Natural killer cell treated with Interleukin-12 subunit alpha and Interleukin-12 subunit beta and Interleukin-15 and Interleukin-18, amount 100 ng/mL, for 72 hours (primary cell): Measurements from ENCODE around the gene DNAI2. TPM values are rescaled to one million over a fixed set of nuclear protein-coding genes. Genes with fewer than 3 reads are reported as not detected.

ENCODE experiments used
- ATAC-seq, 2 donors: fragments of 150-1000 bp; cut with Tn5 transposase in 1 of 2; sonication (Bioruptor Pico), chemical (Tn5 transposase) in 1 of 2; 2 replicates each; pipeline ENCODE4 v1.10.0; 2021
- DNase-seq: peaks from one replicate; pipeline ENCODE4 v3.0.0; 2022; ENCODE audit warnings: low spot score
- H3K27ac Mint-ChIP-seq, 2 donors: 1 replicate in 1 of 2; 2 replicates in 1 of 2; pipeline ENCODE4 v1.8.0; 2022; ENCODE audit warnings: mixed read lengths in 2 of 2, mild to moderate bottlenecking in 1 of 2, moderate library complexity in 1 of 2
- H3K27me3 Mint-ChIP-seq, 2 donors: 1 replicate in 1 of 2; 2 replicates in 1 of 2; pipeline ENCODE4 v1.8.0; 2022; ENCODE audit warnings: mixed read lengths in 2 of 2
- H3K36me3 Mint-ChIP-seq: one replicate; pipeline ENCODE4 v1.8.0; 2022; ENCODE audit warnings: mixed read lengths
- H3K4me1 Mint-ChIP-seq, 2 donors: 1 replicate in 1 of 2; 2 replicates in 1 of 2; pipeline ENCODE4 v1.8.0; 2022; ENCODE audit warnings: low read depth in 2 of 2, mixed read lengths in 2 of 2, mild to moderate bottlenecking in 1 of 2
- H3K4me3 Mint-ChIP-seq: one replicate; pipeline ENCODE4 v1.8.0; 2022; ENCODE audit warnings: mixed read lengths
- H3K9me3 Mint-ChIP-seq: 2 replicates; pipeline ENCODE4 v1.8.0; 2022; ENCODE audit warnings: mixed read lengths
- total RNA-seq, 2 donors: library from RNA; stranded (reverse); gene quantifications; one replicate each; pipeline ENCODE4 v1.2.3, GENCODE V29; 2022

The DNAI2 gene
- total RNA-seq, 2 donors from 2014 or later, result not detected

- Mint-ChIP-seq H3K27me3 (no peaks in the 10 kb centered on the region), H3K4me1 (no peaks in the 10 kb centered on the region), H3K36me3 (no peaks in the 10 kb centered on the region), H3K4me3 (no peak overlapping the region), H3K9me3 (no peaks in the 10 kb centered on the region), H3K27ac (no peak overlapping the region)
- DNase-seq (no peak), ATAC-seq (no peak)
Measured at GRCh38 chr17:74237321-74237720, 36.7 kb upstream of the DNAI2 start.

- ATAC-seq (no peak), DNase-seq (no peak)
- Mint-ChIP-seq H3K27ac (no peak overlapping the region), H3K27me3 (no peaks in the 10 kb centered on the region), H3K36me3 (no peaks in the 10 kb centered on the region), H3K9me3 (no peaks in the 10 kb centered on the region), H3K4me3 (no peak overlapping the region), H3K4me1 (no peaks in the 10 kb centered on the region)
Measured at GRCh38 chr17:74239172-74239571, 34.9 kb upstream of the DNAI2 start.

- DNase-seq, result no peak
- H3K27me3 Mint-ChIP-seq, result no peaks in the 10 kb centered on the region
- H3K4me1 Mint-ChIP-seq, result no peaks in the 10 kb centered on the region
- ATAC-seq, result no peak
- H3K4me3 Mint-ChIP-seq, result no peak overlapping the region
- no peak overlapping the region for H3K27ac Mint-ChIP-seq
- H3K9me3 Mint-ChIP-seq, result no peaks in the 10 kb centered on the region
- no peaks in the 10 kb centered on the region for H3K36me3 Mint-ChIP-seq
Measured at GRCh38 chr17:74240618-74241205, 33.3 kb upstream of the DNAI2 start.

GRCh38 chr17:74241431-74241830 lies 32.6 kb upstream of the DNAI2 start:
- DNase-seq (no peak), ATAC-seq (no peak)
- H3K27ac Mint-ChIP-seq, result no peak overlapping the region
- H3K36me3 Mint-ChIP-seq, result no peaks in the 10 kb centered on the region
- H3K4me1 Mint-ChIP-seq, result no peaks in the 10 kb centered on the region
- no peaks in the 10 kb centered on the region for H3K9me3 Mint-ChIP-seq
- no peaks in the 10 kb centered on the region for H3K27me3 Mint-ChIP-seq
- H3K4me3 Mint-ChIP-seq, result no peak overlapping the region

GRCh38 chr17:74241847-74242246 lies 32.2 kb upstream of the DNAI2 start:
- Mint-ChIP-seq H3K4me1 (no peaks in the 10 kb centered on the region), H3K36me3 (no peaks in the 10 kb centered on the region), H3K4me3 (no peak overlapping the region), H3K9me3 (no peaks in the 10 kb centered on the region), H3K27ac (no peak overlapping the region), H3K27me3 (no peaks in the 10 kb centered on the region)
- DNase-seq, result no peak
- no peak for ATAC-seq

GRCh38 chr17:74243013-74243755 lies 30.9 kb upstream of the DNAI2 start:
- no peak overlapping the region for H3K27ac Mint-ChIP-seq

GRCh38 chr17:74244128-74244527 lies 29.9 kb upstream of the DNAI2 start:
- ATAC-seq (no peak), DNase-seq (no peak)
- no peaks in the 10 kb centered on the region for H3K36me3 Mint-ChIP-seq
- H3K4me1 Mint-ChIP-seq, result no peaks in the 10 kb centered on the region
- H3K27me3 Mint-ChIP-seq, result no peaks in the 10 kb centered on the region
- H3K9me3 Mint-ChIP-seq, result no peaks in the 10 kb centered on the region
- H3K27ac Mint-ChIP-seq, result no peak overlapping the region
- no peak overlapping the region for H3K4me3 Mint-ChIP-seq

More at GRCh38 chr17:74243013-74243755, 30.9 kb upstream of the DNAI2 start:
- Mint-ChIP-seq H3K9me3 (no peaks in the 10 kb centered on the region), H3K4me1 (no peaks in the 10 kb centered on the region), H3K4me3 (no peak overlapping the region), H3K36me3 (no peaks in the 10 kb centered on the region), H3K27me3 (no peaks in the 10 kb centered on the region)
- no peak for DNase-seq
- no peak for ATAC-seq

- H3K27ac Mint-ChIP-seq, result no peak overlapping the region
- DNase-seq, result no peak
- H3K4me1 Mint-ChIP-seq, result peaks cover 0 to 3% of the 10 kb centered on the region in 2 donors
- H3K9me3 Mint-ChIP-seq, result no peaks in the 10 kb centered on the region
- ATAC-seq, result no peak
- no peaks in the 10 kb centered on the region for H3K36me3 Mint-ChIP-seq
- no peak overlapping the region for H3K4me3 Mint-ChIP-seq
- no peaks in the 10 kb centered on the region for H3K27me3 Mint-ChIP-seq
Measured at GRCh38 chr17:74244548-74244947, 29.5 kb upstream of the DNAI2 start.

- Mint-ChIP-seq H3K4me1 (peaks cover 0 to 3% of the 10 kb centered on the region in 2 donors), H3K4me3 (no peak overlapping the region), H3K36me3 (no peaks in the 10 kb centered on the region)
Measured at GRCh38 chr17:74245145-74245831, 28.7 kb upstream of the DNAI2 start.

GRCh38 chr17:74245871-74246270 lies 28.2 kb upstream of the DNAI2 start:
- ATAC-seq (no peak), DNase-seq (no peak)
- Mint-ChIP-seq H3K36me3 (no peaks in the 10 kb centered on the region), H3K4me1 (peaks cover 0 to 3% of the 10 kb centered on the region in 2 donors), H3K27me3 (no peaks in the 10 kb centered on the region), H3K9me3 (no peaks in the 10 kb centered on the region), H3K27ac (no peak overlapping the region), H3K4me3 (no peak overlapping the region)

More at GRCh38 chr17:74245145-74245831, 28.7 kb upstream of the DNAI2 start:
- H3K27me3 Mint-ChIP-seq, result no peaks in the 10 kb centered on the region
- H3K27ac Mint-ChIP-seq, result no peak overlapping the region
- ATAC-seq (no peak), DNase-seq (no peak)
- no peaks in the 10 kb centered on the region for H3K9me3 Mint-ChIP-seq

GRCh38 chr17:74249590-74250270 lies 24.3 kb upstream of the DNAI2 start:
- Mint-ChIP-seq H3K9me3 (no peaks in the 10 kb centered on the region), H3K4me1 (peaks cover 0 to 3% of the 10 kb centered on the region in 2 donors), H3K27ac (no peak overlapping the region), H3K4me3 (no peak overlapping the region), H3K36me3 (no peaks in the 10 kb centered on the region), H3K27me3 (no peaks in the 10 kb centered on the region)
- DNase-seq (no peak), ATAC-seq (no peak)

- Mint-ChIP-seq H3K36me3 (no peaks in the 10 kb centered on the region), H3K9me3 (no peaks in the 10 kb centered on the region)
Measured at GRCh38 chr17:74250324-74250995, 23.6 kb upstream of the DNAI2 start.

GRCh38 chr17:74251051-74251450 lies 23.0 kb upstream of the DNAI2 start:
- Mint-ChIP-seq H3K27me3 (no peaks in the 10 kb centered on the region), H3K4me3 (no peak overlapping the region), H3K27ac (no peak overlapping the region), H3K9me3 (no peaks in the 10 kb centered on the region), H3K36me3 (no peaks in the 10 kb centered on the region), H3K4me1 (peaks cover 0 to 3% of the 10 kb centered on the region in 2 donors)
- no peak for DNase-seq
- ATAC-seq, result no peak

More at GRCh38 chr17:74250324-74250995, 23.6 kb upstream of the DNAI2 start:
- Mint-ChIP-seq H3K27ac (no peak overlapping the region), H3K27me3 (no peaks in the 10 kb centered on the region), H3K4me1 (peaks cover 0 to 3% of the 10 kb centered on the region in 2 donors), H3K4me3 (no peak overlapping the region)
- no peak for ATAC-seq
- no peak for DNase-seq
